GM12864 (cell line): ENCODE measurements around the gene SBK2.
A peak's percentile ranks its signal among the peaks of the same experiment; 100 is the strongest.

Source experiments
- DNase-seq: peaks from one replicate; pipeline ENCODE4 v3.0.0-alpha.2; 2011; ENCODE audit warnings: low read depth
- H3K4me3 ChIP-seq: 2 replicates; pipeline ENCODE4 v1.5.1; 2011; ENCODE audit warnings: mild to moderate bottlenecking, low read depth, low read length, control low read depth
- CTCF ChIP-seq: IDR thresholded peaks from 2 replicates; pipeline ENCODE4 v1.5.1; 2011; ENCODE audit warnings: low read depth, mild to moderate bottlenecking, moderate library complexity, low read length, control low read depth, inconsistent platforms; ENCODE audit errors: missing control alignments

SBK2 gene

GRCh38 chr19:55526216-55527196 lies 10.4 kb downstream of the SBK2 start:
- H3K4me3 ChIP-seq: no peak overlapping the region
- no peak for DNase-seq
- TF ChIP-seq CTCF: no peak

GRCh38 chr19:55525289-55526101 lies 11.4 kb downstream of the SBK2 start:
- no peak for DNase-seq
- TF ChIP-seq CTCF: no peak
- no peak overlapping the region for H3K4me3 ChIP-seq

GRCh38 chr19:55520691-55521292 lies 16.1 kb downstream of the SBK2 start:
- no peak for TF ChIP-seq CTCF
- H3K4me3 ChIP-seq: no peak overlapping the region
- DNase-seq: no peak

GRCh38 chr19:55519451-55520311 lies 17.3 kb downstream of the SBK2 start:
- TF ChIP-seq CTCF: no peak
- DNase-seq: no peak
- H3K4me3 ChIP-seq: no peak overlapping the region

- TF ChIP-seq CTCF: peak; percentile 85
- H3K4me3 ChIP-seq: peak overlapping the region; percentile 47
- DNase-seq: peak; percentile 73
Measured at GRCh38 chr19:55516878-55517620, 19.9 kb downstream of the SBK2 start.
